Activated CD4-positive, alpha-beta T cell treated with anti-CD3 and anti-CD28 coated beads, Interleukin-2, amount 50 U/mL, for 24 hours (primary cell): ENCODE measurements around the gene MRPL55.

ENCODE experiments used
- DNase-seq, 2 donors: peaks; one replicate each; pipeline ENCODE4 v3.0.0-alpha.2; 2020; ENCODE audit warnings: low read depth in 1 of 2, low spot score in 1 of 2

MRPL55 gene

GRCh38 chr1:228058172-228058948, 50.7 kb downstream of the MRPL55 start:
- no peak for DNase-seq
